ENCODE results near the gene INPP5F.
A peak's percentile ranks its signal among the peaks of the same experiment; 100 is the strongest.
"Not testable (repeated sequence)": the region's sequence is repeated elsewhere in the genome, so short reads cannot be mapped to it uniquely, and the experiment has no call there.

The INPP5F gene

DNA sequence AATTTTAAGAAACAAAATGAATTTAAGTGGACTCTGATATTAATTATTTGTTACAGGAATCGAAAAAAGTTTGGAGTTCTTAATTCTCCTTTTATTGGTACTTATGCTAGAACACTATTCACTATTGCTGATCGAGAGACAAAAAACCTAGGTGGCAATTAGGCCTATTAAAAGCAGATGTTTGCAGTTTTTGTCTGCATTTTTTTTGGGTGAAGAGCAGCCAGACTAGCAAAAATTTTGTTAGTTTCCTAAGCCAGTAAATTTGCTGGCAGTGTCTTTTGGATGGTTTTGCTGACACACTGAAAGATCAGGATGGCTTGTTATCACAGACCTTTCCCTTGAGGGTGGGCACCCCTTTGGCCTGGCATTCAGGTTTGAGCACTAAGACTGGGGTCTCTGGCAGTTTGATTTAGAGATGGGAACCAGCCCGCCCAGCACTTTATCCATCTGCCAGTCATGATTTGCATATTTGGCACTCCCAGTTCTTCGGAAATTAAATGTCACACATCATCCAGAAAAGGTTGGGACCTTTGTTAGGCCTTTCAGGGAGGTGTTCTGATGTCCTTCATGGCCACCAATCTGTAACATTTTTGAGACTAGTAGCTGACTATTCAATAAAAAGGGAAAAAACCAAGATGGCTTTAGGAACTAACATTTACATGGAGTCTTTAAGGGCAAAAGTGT is 57.3 kb downstream of the INPP5F start:
- H3K27ac ChIP-seq = peak overlapping the region; percentile 73

DNA sequence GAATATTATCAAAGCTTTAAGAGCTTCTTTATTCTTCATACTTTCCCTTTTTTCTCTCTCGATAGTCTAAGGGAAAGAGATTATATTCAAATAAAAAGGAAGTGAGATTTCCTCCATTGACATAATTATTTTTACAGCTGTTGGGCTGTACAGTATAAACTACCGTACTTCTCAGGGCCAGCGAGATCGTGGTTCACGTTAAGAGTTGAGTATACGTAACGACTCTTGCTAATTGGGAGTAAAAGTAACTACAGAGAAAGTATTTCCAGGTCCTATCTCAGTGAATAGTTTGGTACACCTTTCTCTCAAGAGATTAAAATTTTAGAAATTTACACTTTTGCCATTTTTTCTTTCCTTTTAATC is 57.8 kb downstream of the INPP5F start:
- Histone ChIP-seq H3K9me3 (ENCODE audit: low read depth, low read length) (no peaks in the 10 kb centered on the region), H3K9ac (ENCODE audit: insufficient read length) (no peak overlapping the region), H3K36me3 (ENCODE audit: insufficient read depth, low read length) (no peaks in the 10 kb centered on the region), H3K27ac (peak overlapping the region; percentile 73), H3K4me3 (peak overlapping the region; percentile 28; the same call in 1 of the 2 replicates)
- no peak for DNase-seq (ENCODE audit: low read depth, low spot score)
- TF ChIP-seq FOXP2 (optimal IDR thresholded peaks at IDR 0.05; ENCODE audit: control extremely low read depth, extremely low read length, insufficient read depth) (no peak), POLR2AphosphoS5 (IDR thresholded peaks at IDR 0.05; ENCODE audit: borderline replicate concordance, low read depth, low read length) (no peak), EZH2 (IDR thresholded peaks at IDR 0.05) (no peak)

More for the DNA sequence above, 57.3 kb downstream of the INPP5F start:
- Histone ChIP-seq H3K36me3 (ENCODE audit: insufficient read depth, low read length) (no peaks in the 10 kb centered on the region), H3K9ac (ENCODE audit: insufficient read length) (no peak overlapping the region), H3K9me3 (ENCODE audit: low read depth, low read length) (no peaks in the 10 kb centered on the region), H3K4me3 (peak overlapping the region; percentile 28; the same call in 1 of the 2 replicates)
- no peak for TF ChIP-seq EZH2 (IDR thresholded peaks at IDR 0.05)
- TF ChIP-seq POLR2AphosphoS5 (IDR thresholded peaks at IDR 0.05; ENCODE audit: borderline replicate concordance, low read depth, low read length) = no peak
- no peak for TF ChIP-seq FOXP2 (optimal IDR thresholded peaks at IDR 0.05; ENCODE audit: control extremely low read depth, extremely low read length, insufficient read depth)
- DNase-seq (ENCODE audit: low read depth, low spot score) = no peak

DNA sequence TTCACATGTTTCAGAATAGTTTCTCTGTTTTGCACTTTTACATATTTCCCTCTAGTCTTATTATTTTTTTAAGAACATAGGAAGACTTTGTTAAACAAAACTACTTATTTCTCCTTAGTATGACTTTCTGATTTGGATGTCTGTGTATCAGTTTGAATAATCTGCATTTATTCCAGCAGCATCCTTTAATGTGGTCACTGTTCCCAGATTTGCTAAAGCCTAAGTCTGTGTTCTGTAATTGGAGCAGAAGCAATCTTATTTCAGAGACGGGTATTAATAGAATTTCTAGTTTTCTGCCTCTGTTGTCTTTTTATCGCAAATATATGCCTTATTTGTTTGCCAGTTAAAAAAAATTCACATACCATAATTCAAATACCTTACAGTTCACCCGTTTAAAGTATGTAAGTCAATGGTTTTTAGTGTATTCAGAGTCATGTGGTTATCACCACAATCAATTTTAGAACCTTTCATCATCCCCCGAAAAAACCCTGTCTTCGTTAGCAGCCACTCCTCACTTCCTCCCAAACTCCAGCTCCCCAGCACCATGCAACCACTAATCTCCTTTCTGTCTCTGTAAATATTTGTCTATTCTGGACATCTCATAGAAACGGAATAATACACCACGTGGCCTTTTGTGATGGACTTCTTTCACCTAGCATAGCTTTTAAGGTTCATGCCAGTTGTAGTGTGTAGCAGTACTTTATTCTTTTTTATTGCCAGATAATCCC is 58.7 kb downstream of the INPP5F start:
- 0 out of 2 replicates have a peak overlapping the region, but pooled peaks have one; percentile 19 for H3K27ac ChIP-seq
- H3K36me3 ChIP-seq (ENCODE audit: insufficient read depth, low read length) = no peaks in the 10 kb centered on the region
- no peak for DNase-seq (ENCODE audit: low read depth, low spot score)
- no peak for TF ChIP-seq EZH2 (IDR thresholded peaks at IDR 0.05)
- TF ChIP-seq POLR2AphosphoS5 (IDR thresholded peaks at IDR 0.05; ENCODE audit: borderline replicate concordance, low read depth, low read length) = no peak
- TF ChIP-seq FOXP2 (optimal IDR thresholded peaks at IDR 0.05; ENCODE audit: control extremely low read depth, extremely low read length, insufficient read depth) = no peak
- no peak overlapping the region for H3K9ac ChIP-seq (ENCODE audit: insufficient read length)
- no peak overlapping the region for H3K4me3 ChIP-seq
- no peaks in the 10 kb centered on the region for H3K9me3 ChIP-seq (ENCODE audit: low read depth, low read length)

DNA sequence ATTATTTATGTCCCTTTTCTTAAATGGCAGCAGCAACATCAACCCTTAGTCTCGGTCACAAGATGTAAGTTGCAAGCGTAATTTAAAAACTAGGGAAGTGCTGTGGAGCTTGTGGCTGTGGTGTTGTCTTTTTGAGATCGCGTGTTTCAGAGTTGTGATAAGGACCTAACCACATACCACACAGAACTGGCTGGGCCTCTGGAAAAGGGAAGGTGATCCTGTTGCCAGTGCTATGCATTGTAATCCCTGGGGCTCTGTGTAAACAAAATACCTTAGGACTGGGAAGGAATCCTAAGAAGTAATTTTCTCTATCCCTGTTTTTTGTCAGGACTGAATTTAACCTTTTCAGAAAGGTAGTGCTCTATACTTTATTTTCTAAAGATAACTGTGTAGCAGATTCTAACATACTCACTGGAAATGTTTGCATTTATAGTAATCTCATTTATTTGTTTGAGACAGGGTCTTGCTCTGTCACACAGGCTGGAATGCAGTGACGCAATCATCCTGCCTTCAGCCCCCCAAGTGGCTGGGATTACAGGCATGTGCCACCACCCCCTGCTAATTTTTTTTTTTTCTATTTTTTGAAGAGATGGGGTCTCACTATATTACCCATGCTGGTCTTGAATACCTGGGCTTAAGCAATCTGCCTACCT is 60.4 kb downstream of the INPP5F start:
- no peak for DNase-seq (ENCODE audit: low read depth, low spot score)
- H3K9ac ChIP-seq (ENCODE audit: insufficient read length) = no peak overlapping the region
- H3K36me3 ChIP-seq (ENCODE audit: insufficient read depth, low read length) = no peaks in the 10 kb centered on the region
- H3K9me3 ChIP-seq (ENCODE audit: low read depth, low read length) = no peaks in the 10 kb centered on the region
- no peak for TF ChIP-seq EZH2 (IDR thresholded peaks at IDR 0.05)
- TF ChIP-seq FOXP2 (optimal IDR thresholded peaks at IDR 0.05; ENCODE audit: control extremely low read depth, extremely low read length, insufficient read depth) = no peak
- no peak for TF ChIP-seq POLR2AphosphoS5 (IDR thresholded peaks at IDR 0.05; ENCODE audit: borderline replicate concordance, low read depth, low read length)
- no peak overlapping the region for H3K27ac ChIP-seq
- no peak overlapping the region for H3K4me3 ChIP-seq

DNA sequence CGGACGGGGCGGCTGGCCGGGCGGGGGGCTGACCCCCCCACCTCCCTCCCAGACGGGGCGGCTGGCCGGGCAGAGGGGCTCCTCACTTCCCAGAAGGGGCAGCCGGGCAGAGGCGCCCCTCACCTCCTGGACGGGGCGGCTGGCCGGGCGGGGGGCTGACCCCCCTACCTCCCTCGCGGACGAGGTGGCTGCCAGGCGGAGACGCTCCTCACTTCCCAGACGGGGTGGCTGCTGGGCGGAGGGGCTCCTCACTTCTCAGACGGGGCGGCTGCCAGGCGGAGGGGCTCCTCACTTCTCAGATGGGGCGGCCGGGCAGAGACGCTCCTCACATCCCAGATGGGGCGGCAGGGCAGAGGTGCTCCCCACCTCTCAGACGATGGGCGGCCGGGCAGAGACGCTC is 69.3 kb downstream of the INPP5F start:
- H3K4me3 ChIP-seq; H3K36me3 ChIP-seq (ENCODE audit: insufficient read depth, low read length); H3K9me3 ChIP-seq (ENCODE audit: low read depth, low read length); H3K9ac ChIP-seq (ENCODE audit: insufficient read length); DNase-seq (ENCODE audit: low read depth, low spot score); H3K27ac ChIP-seq: not testable (repeated sequence)

DNA sequence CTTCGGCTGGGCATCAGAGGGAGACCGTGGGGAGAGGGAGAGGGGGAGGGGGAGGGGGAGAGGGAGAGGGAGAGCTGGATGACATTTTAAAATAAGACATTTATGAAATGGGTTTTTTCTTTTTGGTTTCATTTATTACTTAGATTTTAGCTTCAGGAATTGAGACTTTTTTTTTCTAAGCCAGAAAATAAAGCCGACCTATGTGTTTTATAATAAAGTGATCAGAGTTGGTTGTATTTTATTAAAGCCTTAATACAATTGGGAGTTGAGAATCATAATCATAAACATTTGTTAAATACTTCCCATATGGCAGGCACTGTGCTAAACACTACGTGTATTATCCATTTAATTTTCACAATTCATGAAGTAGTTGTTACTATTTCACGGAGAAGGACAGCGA is 70.2 kb downstream of the INPP5F start:
- H3K4me3 ChIP-seq = no peak overlapping the region

DNA sequence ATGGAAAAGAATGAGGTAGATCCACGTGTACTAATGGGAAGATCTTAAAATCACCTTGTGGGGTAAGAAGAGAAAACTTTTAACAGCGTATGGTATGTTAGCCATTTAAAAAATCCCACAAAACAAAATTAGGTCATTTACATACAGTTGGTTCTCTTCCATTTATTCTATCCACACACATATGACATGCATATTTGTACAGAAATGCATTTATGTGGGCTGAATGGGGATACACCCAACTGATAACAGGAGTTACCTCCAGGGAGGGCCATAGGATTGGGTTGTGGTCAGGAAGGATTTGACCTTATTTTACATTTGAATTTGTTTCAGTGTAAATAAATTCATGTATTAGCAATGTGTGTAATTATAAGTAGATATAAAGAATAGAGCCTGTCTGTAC is 75.3 kb downstream of the INPP5F start:
- TF ChIP-seq FOXP2 (optimal IDR thresholded peaks at IDR 0.05; ENCODE audit: control extremely low read depth, extremely low read length, insufficient read depth) (no peak), POLR2AphosphoS5 (IDR thresholded peaks at IDR 0.05; ENCODE audit: borderline replicate concordance, low read depth, low read length) (no peak), EZH2 (IDR thresholded peaks at IDR 0.05) (no peak)
- no peak overlapping the region for H3K27ac ChIP-seq
- H3K9me3 ChIP-seq (ENCODE audit: low read depth, low read length) = no peaks in the 10 kb centered on the region
- no peaks in the 10 kb centered on the region for H3K36me3 ChIP-seq (ENCODE audit: insufficient read depth, low read length)
- H3K4me3 ChIP-seq = no peak overlapping the region
- H3K9ac ChIP-seq (ENCODE audit: insufficient read length) = no peak overlapping the region
- DNase-seq (ENCODE audit: low read depth, low spot score) = no peak

More for the DNA sequence above, 70.2 kb downstream of the INPP5F start:
- 0 out of 2 replicates have a peak overlapping the region, but pooled peaks have one; percentile 19 for H3K27ac ChIP-seq
- no peak for DNase-seq (ENCODE audit: low read depth, low spot score)
- H3K36me3 ChIP-seq (ENCODE audit: insufficient read depth, low read length) = no peaks in the 10 kb centered on the region
- H3K9ac ChIP-seq (ENCODE audit: insufficient read length) = no peak overlapping the region
- TF ChIP-seq POLR2AphosphoS5 (IDR thresholded peaks at IDR 0.05; ENCODE audit: borderline replicate concordance, low read depth, low read length) (no peak), EZH2 (IDR thresholded peaks at IDR 0.05) (no peak), FOXP2 (optimal IDR thresholded peaks at IDR 0.05; ENCODE audit: control extremely low read depth, extremely low read length, insufficient read depth) (no peak)
- H3K9me3 ChIP-seq (ENCODE audit: low read depth, low read length) = no peaks in the 10 kb centered on the region

DNA sequence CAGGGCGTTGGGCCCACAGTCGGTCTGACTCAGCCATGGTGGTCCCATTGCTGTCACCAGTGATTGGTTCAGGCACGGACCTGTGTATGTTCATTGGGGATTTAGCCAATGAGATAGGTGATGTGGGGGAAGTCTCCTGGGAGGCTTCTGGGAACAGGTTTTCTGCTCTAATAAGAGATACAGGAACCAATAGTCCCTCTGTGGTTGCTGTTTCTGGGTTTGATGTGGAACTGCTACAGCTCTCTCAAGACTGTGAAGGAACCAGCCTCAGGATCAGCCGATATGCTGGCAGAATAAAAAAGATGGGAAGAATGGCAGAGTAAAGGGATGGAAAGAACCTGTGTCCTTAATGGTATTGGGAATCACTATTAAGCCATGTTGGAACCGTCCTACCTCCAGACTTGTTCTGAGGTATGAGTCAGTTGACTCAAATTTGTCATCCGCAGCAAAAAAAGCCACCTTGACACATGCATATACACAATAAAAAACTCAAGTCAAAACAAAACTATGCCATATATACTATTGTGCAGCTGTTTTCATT is 76.2 kb downstream of the INPP5F start:
- Histone ChIP-seq H3K9me3 (ENCODE audit: low read depth, low read length) (no peaks in the 10 kb centered on the region), H3K36me3 (ENCODE audit: insufficient read depth, low read length) (no peaks in the 10 kb centered on the region), H3K27ac (no peak overlapping the region), H3K4me3 (no peak overlapping the region), H3K9ac (ENCODE audit: insufficient read length) (no peak overlapping the region)
- DNase-seq (ENCODE audit: low read depth, low spot score) = no peak
- TF ChIP-seq FOXP2 (optimal IDR thresholded peaks at IDR 0.05; ENCODE audit: control extremely low read depth, extremely low read length, insufficient read depth) (no peak), POLR2AphosphoS5 (IDR thresholded peaks at IDR 0.05; ENCODE audit: borderline replicate concordance, low read depth, low read length) (no peak), EZH2 (IDR thresholded peaks at IDR 0.05) (no peak)

Measured in SK-N-MC (cell line).